Heart left ventricle (tissue), 16 donors: Measurements from ENCODE around the gene CFAP141. TPM values are rescaled to one million over a fixed set of nuclear protein-coding genes. Genes with fewer than 3 reads are reported as not detected.
A peak's percentile ranks its signal among the peaks of the same experiment; 100 is the strongest.

ENCODE experiments used
- ATAC-seq, 4 donors: fragments of 200-7000 bp; cut with Tn5 transposase; one replicate each; pipeline ENCODE4 v1.9.1; 2020 to 2022; ENCODE audit warnings: moderate library complexity in 4 of 4, mild to moderate bottlenecking in 3 of 4, moderate number of reproducible peaks in 1 of 4
- DNase-seq, 5 donors: peaks; one replicate each; pipeline ENCODE4 v3.0.0-alpha.2; 2020
- H3K27ac ChIP-seq, 12 donors: fragments of 200-600 bp; sonication (generic) in 4 of 12; one replicate each; pipeline versions ENCODE4 v1.5.0 to v1.8.0; 2016 to 2022; ENCODE audit warnings: mild to moderate bottlenecking in 2 of 12
- H3K27me3 ChIP-seq, 9 donors: fragments of 200-600 bp; sonication (generic) in 2 of 9; one replicate each; pipeline versions ENCODE4 v1.5.1 to v1.8.0; 2016 to 2022; ENCODE audit warnings: mild to moderate bottlenecking in 3 of 9
- H3K36me3 ChIP-seq, 9 donors: fragments of 200-600 bp; sonication (generic) in 2 of 9; one replicate each; pipeline versions ENCODE4 v1.5.0 to v1.8.0; 2018 to 2022; ENCODE audit warnings: mild to moderate bottlenecking in 2 of 9
- H3K4me1 ChIP-seq, 12 donors: fragments of 200-600 bp; sonication (generic) in 4 of 12; one replicate each; pipeline versions ENCODE4 v1.5.0 to v1.8.0; 2016 to 2022; ENCODE audit warnings: mild to moderate bottlenecking in 3 of 12
- H3K4me3 ChIP-seq, 12 donors: fragments of 200-600 bp; sonication (generic) in 4 of 12; one replicate each; pipeline versions ENCODE4 v1.5.0 to v1.8.0; 2017 to 2022; ENCODE audit warnings: mild to moderate bottlenecking in 9 of 12, moderate library complexity in 4 of 12
- H3K9me3 ChIP-seq, 12 donors: fragments of 200-600 bp; sonication (generic) in 4 of 12; one replicate each; pipeline versions ENCODE4 v1.5.0 to v1.8.0; 2016 to 2022; ENCODE audit warnings: mild to moderate bottlenecking in 1 of 12
- CTCF ChIP-seq, 12 donors: fragments of 200-600 bp; sonication (generic) in 4 of 12; IDR thresholded peaks; one replicate each; pipeline versions ENCODE4 v1.5.0 to v1.8.0; 2018 to 2022; ENCODE audit warnings: antibody characterized with exemption in 12 of 12, mild to moderate bottlenecking in 5 of 12
- POLR2A ChIP-seq, 2 donors: fragments of 450-650 bp; IDR thresholded peaks; one replicate each; pipeline ENCODE4 v1.6.1; 2017; ENCODE audit warnings: antibody characterized with exemption in 2 of 2, mild to moderate bottlenecking in 2 of 2, moderate library complexity in 2 of 2
- WGBS, 4 donors: extraction: QIAGEN DNeasy Blood & Tissue Kit in 2 of 4; methylation state at CpG; one replicate each; pipeline versions ENCODE4 v1.1.5 to v1.1.7; 2013 to 2018; 5-methylcytosine and 5-hydroxymethylcytosine counted together
- intact Hi-C, 10 donors: fragments of 100-400 bp; cut with DNase I; formaldehyde crosslinking; loops; one replicate each; pipeline versions ENCODE4 v1.11.1 to v1.14.2; 2022
- polyA plus RNA-seq, 2 donors: library from polyadenylated mRNA; stranded (reverse); fragments of 200-250 nt; gene quantifications; one replicate each; pipeline ENCODE4 v1.2.3, GENCODE V29; 2013
- total RNA-seq, 9 donors: library from RNA; depleted of rRNA in 2 of 9; stranded (reverse); fragments of >200 nt in 2 of 9; fragmentation: NEBNext Ultra II Directional in 3 of 9; extraction: Animal tissue kit (Norgen Biotek cat#: 25700) in 3 of 9; gene quantifications; one replicate each; pipeline versions ENCODE4 v1.1.0 to v1.2.4, GENCODE V29; 2016 to 2023
- donor health status: ischemic (EF 13 %, LVEDD 7.1; RV severe dilation, severe dysfunction).
- donor health status: healthy with polysubstance abuse.
- donor health status: DM: no; HTN: yes; CAD: no.
- donor health status: DM: no; HTN: no; CAD: no.
- donor health status: ischemic (EF 25% LVEDD 6.9; RV normal size, moderate dysfunction).
- donor health status: ischemic (EF 25% LVEDD 5.7; RV mildly dilated, moderate dysfunction).
- donor health status: healthy.
- donor health status: DM: yes; HTN: yes; CAD: no.
- donor health status: ischemic (EF 35%, LVEDD 5.7; RV mildly dilated, moderate dysfunction).
- donor health status: nonischemic (EF 11% LVEDD 7.7; RV severe dilation, severe dysfunction).
- donor health status: DM: yes; HTN: yes; CAD: no.
- donor health status: PGD.
- donor health status: ischemic (EF 29% LVEDD 5.4; RV normal size, mild dysfunction).
- donor health status: nonischemic (EF 23%, LVEDD 6.1; RV moderate dilation, normal function).

CFAP141 gene
- total and polyA plus RNA-seq, 11 donors = not detected

GRCh38 chr1:154225370-154225769 lies 19.2 kb upstream of the CFAP141 start:
- DNase-seq = no peak
- TF ChIP-seq POLR2A (IDR thresholded peaks at IDR 0.05) (no peak), CTCF (IDR thresholded peaks at IDR 0.05) (no peak)
- WGBS, 4 donors = 90 to 100% (median 95%) methylated on average over 2 of the region's 2 CpGs
- H3K4me1 ChIP-seq = peaks cover 4 to 38% (median 29%) of the 10 kb centered on the region in 12 donors
- ATAC-seq = no peak
- H3K9me3 ChIP-seq = no peaks in the 10 kb centered on the region
- no peak overlapping the region for H3K4me3 ChIP-seq
- intact Hi-C loops = loop anchor here in 2 of 10 donors (5.0 kb wide), 1 partner anchor 37 kb away; no protein-coding TSS in a partner anchor
- H3K27ac ChIP-seq = no peak overlapping the region
- H3K27me3 ChIP-seq = no peaks in the 10 kb centered on the region
- peaks cover 4 to 57% (median 53%) of the 10 kb centered on the region in 9 donors for H3K36me3 ChIP-seq

- intact Hi-C loops = no loop called here
- no peak for ATAC-seq
- no peak for DNase-seq
- H3K36me3 ChIP-seq = peaks cover 1 to 49% (median 41%) of the 10 kb centered on the region in 9 donors
- H3K4me3 ChIP-seq = no peak overlapping the region
- H3K4me1 ChIP-seq = peaks cover 7 to 49% (median 39%) of the 10 kb centered on the region in 12 donors
- 41 to 55% (median 54%) methylated on average over 2 of the region's 2 CpGs for WGBS, 4 donors
- no peak for TF ChIP-seq CTCF (IDR thresholded peaks at IDR 0.05)
- no peak for TF ChIP-seq POLR2A (IDR thresholded peaks at IDR 0.05)
- no peaks in the 10 kb centered on the region for H3K9me3 ChIP-seq
- H3K27ac ChIP-seq = peak overlapping the region in 1 of 12 donors; percentile 28
- H3K27me3 ChIP-seq = no peaks in the 10 kb centered on the region
Measured at GRCh38 chr1:154223621-154224020, 17.5 kb upstream of the CFAP141 start.

- peak overlapping the region in 2 of 12 donors; percentile 75 to 79 for H3K4me3 ChIP-seq
- intact Hi-C loops = no loop called here
Measured at GRCh38 chr1:154222918-154223317, 16.8 kb upstream of the CFAP141 start.

GRCh38 chr1:154222518-154222917 lies 16.4 kb upstream of the CFAP141 start:
- peaks cover 7 to 60% (median 49%) of the 10 kb centered on the region in 12 donors for H3K4me1 ChIP-seq
- no peak for ATAC-seq
- peak overlapping the region in 5 of 12 donors; percentile 97 to 100 (median 99) for H3K27ac ChIP-seq
- intact Hi-C loops = no loop called here
- peak overlapping the region in 7 of 12 donors; percentile 75 to 94 (median 82) for H3K4me3 ChIP-seq
- 91 to 96% (median 93%) methylated on average over 1 of the region's 1 CpG for WGBS, 4 donors
- peaks cover 0 to 49% (median 41%) of the 10 kb centered on the region in 9 donors for H3K36me3 ChIP-seq
- H3K27me3 ChIP-seq = no peaks in the 10 kb centered on the region
- DNase-seq = no peak
- no peak for TF ChIP-seq POLR2A (IDR thresholded peaks at IDR 0.05)
- no peak for TF ChIP-seq CTCF (IDR thresholded peaks at IDR 0.05)
- H3K9me3 ChIP-seq = no peaks in the 10 kb centered on the region

More at GRCh38 chr1:154222918-154223317, 16.8 kb upstream of the CFAP141 start:
- WGBS, 4 donors = 52 to 69% (median 61%) methylated on average over 1 of the region's 1 CpG
- H3K27ac ChIP-seq = peak overlapping the region in 1 of 12 donors; percentile 100
- DNase-seq (no peak), ATAC-seq (no peak)
- peaks cover 0 to 49% (median 41%) of the 10 kb centered on the region in 9 donors for H3K36me3 ChIP-seq
- H3K27me3 ChIP-seq = no peaks in the 10 kb centered on the region
- H3K9me3 ChIP-seq = no peaks in the 10 kb centered on the region
- TF ChIP-seq CTCF (IDR thresholded peaks at IDR 0.05) = no peak
- no peak for TF ChIP-seq POLR2A (IDR thresholded peaks at IDR 0.05)
- H3K4me1 ChIP-seq = peaks cover 7 to 56% (median 46%) of the 10 kb centered on the region in 12 donors
